Naive thymus-derived CD8-positive, alpha-beta T cell (primary cell): ENCODE results near the gene KCTD2. TPM values are rescaled to one million over a fixed set of nuclear protein-coding genes. Genes with fewer than 3 reads are reported as not detected.

ENCODE experiments used
- ATAC-seq, 2 donors: fragments of 150-1000 bp; cut with Tn5 transposase in 1 of 2; sonication (Bioruptor Pico), chemical (Tn5 transposase) in 1 of 2; 1 replicate in 1 of 2; 2 replicates in 1 of 2; pipeline ENCODE4 v1.10.0; 2021; ENCODE audit warnings: mild to moderate bottlenecking in 2 of 2, moderate library complexity in 2 of 2
- POLR2A ChIA-PET: fragments of 350-600 bp; sonication (Branson Sonifier 250); formaldehyde crosslinking; loops from one replicate; lab custom pipeline; 2021; ENCODE audit warnings: antibody characterized with exemption; lab: Charles Lee
- DNase-seq, 10 donors: peaks; one replicate each; pipeline versions ENCODE4 v3.0.0 to v3.0.0-alpha.2; 2020 to 2022
- H3K27ac Mint-ChIP-seq, 10 donors: one replicate each; pipeline ENCODE4 v1.8.0; 2020 to 2022; ENCODE audit warnings: mild to moderate bottlenecking in 10 of 10, mixed read lengths in 10 of 10, moderate library complexity in 4 of 10, inconsistent platforms in 1 of 10
- H3K27me3 Mint-ChIP-seq, 5 donors: one replicate each; pipeline ENCODE4 v1.8.0; 2021 to 2022; ENCODE audit warnings: mixed read lengths in 5 of 5
- H3K36me3 Mint-ChIP-seq, 3 donors: one replicate each; pipeline ENCODE4 v1.8.0; 2020 to 2022; ENCODE audit warnings: mixed read lengths in 3 of 3, mild to moderate bottlenecking in 2 of 3, inconsistent platforms in 1 of 3
- H3K4me1 Mint-ChIP-seq, 4 donors: one replicate each; pipeline ENCODE4 v1.8.0; 2021 to 2022; ENCODE audit warnings: mixed read lengths in 4 of 4
- H3K4me3 Mint-ChIP-seq, 10 donors: one replicate each; pipeline ENCODE4 v1.8.0; 2020 to 2022; ENCODE audit warnings: mild to moderate bottlenecking in 10 of 10, mixed read lengths in 10 of 10, moderate library complexity in 6 of 10, inconsistent platforms in 1 of 10
- H3K9me3 Mint-ChIP-seq, 9 donors: one replicate each; pipeline ENCODE4 v1.8.0; 2020 to 2022; ENCODE audit warnings: mixed read lengths in 9 of 9, mild to moderate bottlenecking in 3 of 9, inconsistent platforms in 1 of 9, moderate library complexity in 1 of 9
- polyA plus RNA-seq, 3 donors: library from polyadenylated mRNA; unstranded; fragments of 300-500 nt; fragmentation: Illumina TruSeq; gene quantifications; one replicate each; pipeline ENCODE4 v1.2.3, GENCODE V29; 2021
- total RNA-seq, 8 experiments: library from RNA in 2 of 8; stranded (reverse) in 2 of 8; gene quantifications; one replicate each; pipeline ENCODE4 v1.2.3 and lab custom pipeline; 2021 to 2026

Gene KCTD2
- total and polyA plus RNA-seq, 5 experiments from 2014 or later = 6.8 to 28.6 (median 10.9) TPM

- Mint-ChIP-seq H3K36me3 (peaks cover 0 to 64% (median 8%) of the 10 kb centered on the region in 3 donors), H3K4me1 (peaks cover 5 to 20% (median 15%) of the 10 kb centered on the region in 4 donors), H3K27me3 (no peaks in the 10 kb centered on the region), H3K9me3 (no peaks in the 10 kb centered on the region), H3K27ac (no peak overlapping the region), H3K4me3 (no peak overlapping the region)
- POLR2A ChIA-PET = interaction anchor here (0.6 to 2.3 kb wide), 8 partner anchors 10 to 124 kb away, joined by 3 to 15 read pairs (median 4); partner anchors contain the start of genes MRPL58 and NT5C
- DNase-seq (no peak), ATAC-seq (no peak)
Measured at GRCh38 chr17:75061055-75061438, 14.0 kb downstream of the KCTD2 start.

- H3K9me3 Mint-ChIP-seq = no peaks in the 10 kb centered on the region
- H3K4me3 Mint-ChIP-seq = no peak overlapping the region
- peaks cover 9 to 21% (median 17%) of the 10 kb centered on the region in 4 donors for H3K4me1 Mint-ChIP-seq
- no peak for DNase-seq
- no peak for ATAC-seq
- H3K27me3 Mint-ChIP-seq = no peaks in the 10 kb centered on the region
- POLR2A ChIA-PET = interaction anchor here (0.7 to 1.8 kb wide), 4 partner anchors 12 to 22 kb away, joined by 3 to 4 read pairs (median 4); no protein-coding TSS in a partner anchor
- H3K36me3 Mint-ChIP-seq = peaks cover 0 to 59% (median 8%) of the 10 kb centered on the region in 3 donors
- H3K27ac Mint-ChIP-seq = no peak overlapping the region
Measured at GRCh38 chr17:75061618-75062017, 14.6 kb downstream of the KCTD2 start.

- Mint-ChIP-seq H3K9me3 (no peaks in the 10 kb centered on the region), H3K27me3 (no peaks in the 10 kb centered on the region), H3K4me3 (no peak overlapping the region), H3K27ac (peak overlapping the region in 2 of 10 donors; percentile 62 to 74), H3K4me1 (peaks cover 12 to 29% (median 25%) of the 10 kb centered on the region in 4 donors), H3K36me3 (peaks cover 0 to 51% (median 8%) of the 10 kb centered on the region in 3 donors)
- POLR2A ChIA-PET = interaction anchor here (0.6 to 1.8 kb wide), 3 partner anchors 9 to 141 kb away, joined by 3 to 4 read pairs (median 3); no protein-coding TSS in a partner anchor
- DNase-seq (no peak), ATAC-seq (no peak)
Measured at GRCh38 chr17:75063201-75063600, 16.2 kb downstream of the KCTD2 start.

- Mint-ChIP-seq H3K27ac (peak overlapping the region in 1 of 10 donors; percentile 61), H3K4me3 (no peak overlapping the region), H3K36me3 (peaks cover 0 to 51% (median 8%) of the 10 kb centered on the region in 3 donors), H3K4me1 (peaks cover 12 to 32% (median 26%) of the 10 kb centered on the region in 4 donors), H3K9me3 (no peaks in the 10 kb centered on the region), H3K27me3 (no peaks in the 10 kb centered on the region)
- ATAC-seq (no peak), DNase-seq (no peak)
- POLR2A ChIA-PET = no interaction called here
Measured at GRCh38 chr17:75063626-75064025, 16.6 kb downstream of the KCTD2 start.

GRCh38 chr17:75064040-75064439 is 17.0 kb downstream of the KCTD2 start:
- H3K27ac Mint-ChIP-seq = peak overlapping the region in 1 of 10 donors; percentile 61
- H3K27me3 Mint-ChIP-seq = no peaks in the 10 kb centered on the region
- no peak for ATAC-seq
- POLR2A ChIA-PET = no interaction called here
- no peaks in the 10 kb centered on the region for H3K9me3 Mint-ChIP-seq
- H3K4me3 Mint-ChIP-seq = no peak overlapping the region
- DNase-seq = no peak
- H3K36me3 Mint-ChIP-seq = peaks cover 0 to 51% (median 8%) of the 10 kb centered on the region in 3 donors
- peaks cover 12 to 35% (median 27%) of the 10 kb centered on the region in 4 donors for H3K4me1 Mint-ChIP-seq

- POLR2A ChIA-PET = no interaction called here
- Mint-ChIP-seq H3K9me3 (no peaks in the 10 kb centered on the region), H3K4me3 (no peak overlapping the region), H3K27me3 (no peaks in the 10 kb centered on the region), H3K4me1 (peaks cover 12 to 33% (median 25%) of the 10 kb centered on the region in 4 donors), H3K27ac (no peak overlapping the region), H3K36me3 (peaks cover 0 to 49% (median 8%) of the 10 kb centered on the region in 3 donors)
- no peak for ATAC-seq
- no peak for DNase-seq
Measured at GRCh38 chr17:75064460-75064859, 17.4 kb downstream of the KCTD2 start.

GRCh38 chr17:75064867-75065561 is 18.0 kb downstream of the KCTD2 start:
- H3K4me3 Mint-ChIP-seq = no peak overlapping the region
- peaks cover 0 to 43% (median 8%) of the 10 kb centered on the region in 3 donors for H3K36me3 Mint-ChIP-seq
- DNase-seq (no peak), ATAC-seq (no peak)
- H3K9me3 Mint-ChIP-seq = no peaks in the 10 kb centered on the region
- no peaks in the 10 kb centered on the region for H3K27me3 Mint-ChIP-seq
- H3K27ac Mint-ChIP-seq = peak overlapping the region in 2 of 10 donors; percentile 38 to 69
- H3K4me1 Mint-ChIP-seq = peaks cover 10 to 30% (median 21%) of the 10 kb centered on the region in 4 donors
- POLR2A ChIA-PET = no interaction called here

GRCh38 chr17:75065562-75066151 is 18.6 kb downstream of the KCTD2 start:
- peaks cover 0 to 40% (median 8%) of the 10 kb centered on the region in 3 donors for H3K36me3 Mint-ChIP-seq
- ATAC-seq (no peak), DNase-seq (no peak)
- H3K4me1 Mint-ChIP-seq = peaks cover 10 to 27% (median 19%) of the 10 kb centered on the region in 4 donors
- no peak overlapping the region for H3K4me3 Mint-ChIP-seq
- POLR2A ChIA-PET = no interaction called here
- H3K27ac Mint-ChIP-seq = peak overlapping the region in 6 of 10 donors; percentile 21 to 78 (median 52)
- no peaks in the 10 kb centered on the region for H3K9me3 Mint-ChIP-seq
- H3K27me3 Mint-ChIP-seq = no peaks in the 10 kb centered on the region

GRCh38 chr17:75067856-75068255 is 20.8 kb downstream of the KCTD2 start:
- POLR2A ChIA-PET = interaction anchor here (0.5 to 2.4 kb wide), 15 partner anchors 10 to 115 kb away, joined by 3 to 15 read pairs (median 4); partner anchors contain the start of genes ARMC7, MRPL58, SLC16A5 and SUMO2

GRCh38 chr17:75068750-75069149 is 21.7 kb downstream of the KCTD2 start:
- POLR2A ChIA-PET = interaction anchor here (0.7 to 2.2 kb wide), 4 partner anchors 9 to 41 kb away, joined by 3 to 9 read pairs (median 6); partner anchors contain the start of gene ARMC7

More at GRCh38 chr17:75067856-75068255, 20.8 kb downstream of the KCTD2 start:
- Mint-ChIP-seq H3K27me3 (no peaks in the 10 kb centered on the region), H3K4me3 (peak overlapping the region in 9 of 10 donors; percentile 16 to 79 (median 60)), H3K27ac (peak overlapping the region; percentile 38 to 91 (median 80)), H3K9me3 (no peaks in the 10 kb centered on the region), H3K36me3 (peaks cover 0 to 22% (median 6%) of the 10 kb centered on the region in 3 donors), H3K4me1 (peaks cover 10 to 27% (median 19%) of the 10 kb centered on the region in 4 donors)
- peak in 3 of 10 donors; percentile 17 to 45 (median 44) for DNase-seq
- ATAC-seq = peak; percentile 88 to 92

GRCh38 chr17:75069783-75070182 is 22.8 kb downstream of the KCTD2 start:
- DNase-seq = no peak
- ATAC-seq = peak in 1 of 2 donors; percentile 46
- Mint-ChIP-seq H3K27me3 (no peaks in the 10 kb centered on the region), H3K27ac (peak overlapping the region in 3 of 10 donors; percentile 43 to 79 (median 44)), H3K4me3 (no peak overlapping the region), H3K4me1 (peaks cover 8 to 27% (median 19%) of the 10 kb centered on the region in 4 donors), H3K36me3 (peaks cover 0 to 3% (median 0%) of the 10 kb centered on the region in 3 donors), H3K9me3 (no peaks in the 10 kb centered on the region)
- POLR2A ChIA-PET = interaction anchor here (0.6 to 1.2 kb wide), 6 partner anchors 13 to 63 kb away, joined by 3 to 4 read pairs (median 3); partner anchors contain the start of gene ARMC7

More at GRCh38 chr17:75068750-75069149, 21.7 kb downstream of the KCTD2 start:
- H3K9me3 Mint-ChIP-seq = no peaks in the 10 kb centered on the region
- H3K27ac Mint-ChIP-seq = peak overlapping the region in 3 of 10 donors; percentile 23 to 80 (median 62)
- no peaks in the 10 kb centered on the region for H3K27me3 Mint-ChIP-seq
- ATAC-seq (no peak), DNase-seq (no peak)
- peaks cover 0 to 13% (median 3%) of the 10 kb centered on the region in 3 donors for H3K36me3 Mint-ChIP-seq
- H3K4me1 Mint-ChIP-seq = peaks cover 10 to 27% (median 19%) of the 10 kb centered on the region in 4 donors
- H3K4me3 Mint-ChIP-seq = peak overlapping the region in 1 of 10 donors; percentile 11
